ENCODE results near the gene TRMT1.

GRCh38 chr19:13068085-13068846, 48.3 kb downstream of the TRMT1 start:
- no peak for TF ChIP-seq CTCF (IDR thresholded peaks at IDR 0.05 in 4 of 5, conservative IDR thresholded peaks at IDR 0.05 in 1 of 5)
- no peak for TF ChIP-seq POLR2A (IDR thresholded peaks at IDR 0.05)
